HG02642 (cell line): Measurements from ENCODE around the gene RBM45.
"Not testable (repeated sequence)": the region's sequence is repeated elsewhere in the genome, so short reads cannot be mapped to it uniquely, and the experiment has no call there.

ENCODE experiments used
- ATAC-seq: cut with Tn5 transposase; IDR thresholded peaks from one replicate; pipeline ENCODE4 v1.9.1; 2021; ENCODE audit warnings: mild to moderate bottlenecking; ENCODE audit not compliant: unreplicated experiment, poor library complexity

Gene RBM45, protein sequence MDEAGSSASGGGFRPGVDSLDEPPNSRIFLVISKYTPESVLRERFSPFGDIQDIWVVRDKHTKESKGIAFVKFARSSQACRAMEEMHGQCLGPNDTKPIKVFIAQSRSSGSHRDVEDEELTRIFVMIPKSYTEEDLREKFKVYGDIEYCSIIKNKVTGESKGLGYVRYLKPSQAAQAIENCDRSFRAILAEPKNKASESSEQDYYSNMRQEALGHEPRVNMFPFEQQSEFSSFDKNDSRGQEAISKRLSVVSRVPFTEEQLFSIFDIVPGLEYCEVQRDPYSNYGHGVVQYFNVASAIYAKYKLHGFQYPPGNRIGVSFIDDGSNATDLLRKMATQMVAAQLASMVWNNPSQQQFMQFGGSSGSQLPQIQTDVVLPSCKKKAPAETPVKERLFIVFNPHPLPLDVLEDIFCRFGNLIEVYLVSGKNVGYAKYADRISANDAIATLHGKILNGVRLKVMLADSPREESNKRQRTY

DNA sequence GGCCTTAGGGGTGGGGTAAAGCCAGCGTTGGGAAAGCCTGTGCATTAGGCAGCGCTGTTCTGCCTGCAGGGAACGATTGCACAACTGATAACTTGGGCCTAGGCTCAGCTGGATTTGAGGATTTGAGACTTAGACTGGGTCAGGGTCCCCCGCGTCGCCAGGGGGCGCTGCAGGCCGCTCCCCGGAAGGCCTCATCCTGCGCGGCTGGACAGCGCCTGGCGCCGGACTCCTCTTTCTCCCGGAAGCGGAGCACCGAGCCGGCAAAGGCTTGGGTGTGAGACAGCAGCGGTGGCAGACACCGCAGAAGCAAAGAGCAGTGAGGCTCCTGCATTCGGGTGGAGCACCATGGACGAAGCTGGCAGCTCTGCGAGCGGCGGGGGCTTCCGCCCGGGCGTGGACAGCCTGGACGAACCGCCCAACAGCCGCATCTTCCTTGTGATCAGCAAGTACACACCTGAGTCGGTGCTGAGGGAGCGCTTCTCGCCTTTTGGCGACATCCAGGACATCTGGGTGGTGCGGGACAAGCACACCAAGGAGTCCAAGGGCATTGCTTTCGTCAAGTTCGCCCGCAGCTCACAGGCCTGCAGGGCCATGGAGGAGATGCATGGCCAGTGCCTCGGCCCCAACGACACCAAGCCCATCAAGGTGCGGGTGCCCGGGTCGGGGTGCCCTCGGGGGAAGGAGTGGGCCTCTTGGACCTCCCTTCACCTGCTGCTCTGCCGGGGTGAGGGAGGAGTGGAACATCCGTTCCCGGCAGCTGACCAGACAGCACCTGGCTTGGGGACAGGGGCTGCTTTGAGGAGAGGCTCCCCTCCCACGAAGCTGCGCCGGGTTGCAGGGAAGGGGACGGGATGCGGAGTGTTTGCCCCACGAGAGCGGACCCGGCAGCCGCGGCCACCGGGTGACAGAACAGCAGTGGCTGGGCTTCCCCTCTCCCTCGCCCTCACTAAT lies at the start of gene RBM45:
TSS of gene RBM45 (plus strand) at position 236 of the 951 bp plus-strand sequence. CDS start at position 346, 110 bp downstream.
- peak; percentile 94 for ATAC-seq

DNA sequence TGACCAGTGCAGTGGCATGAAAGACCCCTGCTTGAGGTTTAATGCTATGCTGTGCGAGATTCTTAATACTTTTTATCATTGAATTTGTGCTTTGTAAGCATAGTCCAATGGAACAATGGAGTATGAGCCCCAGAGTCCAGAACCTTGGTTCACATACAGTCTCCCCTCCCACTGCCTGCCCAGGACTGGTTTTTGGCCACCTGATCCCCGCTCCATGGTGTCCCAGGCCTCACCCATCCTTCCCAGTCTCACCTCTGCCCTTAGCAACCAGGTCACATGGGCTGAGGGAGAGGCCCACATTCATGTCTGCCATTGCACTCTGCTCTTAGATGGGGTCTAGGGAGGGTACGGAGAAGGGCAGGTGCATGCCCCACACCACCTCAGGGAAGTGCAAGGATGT lies 45.9 kb upstream of the RBM45 start:
- ATAC-seq = no peak

DNA sequence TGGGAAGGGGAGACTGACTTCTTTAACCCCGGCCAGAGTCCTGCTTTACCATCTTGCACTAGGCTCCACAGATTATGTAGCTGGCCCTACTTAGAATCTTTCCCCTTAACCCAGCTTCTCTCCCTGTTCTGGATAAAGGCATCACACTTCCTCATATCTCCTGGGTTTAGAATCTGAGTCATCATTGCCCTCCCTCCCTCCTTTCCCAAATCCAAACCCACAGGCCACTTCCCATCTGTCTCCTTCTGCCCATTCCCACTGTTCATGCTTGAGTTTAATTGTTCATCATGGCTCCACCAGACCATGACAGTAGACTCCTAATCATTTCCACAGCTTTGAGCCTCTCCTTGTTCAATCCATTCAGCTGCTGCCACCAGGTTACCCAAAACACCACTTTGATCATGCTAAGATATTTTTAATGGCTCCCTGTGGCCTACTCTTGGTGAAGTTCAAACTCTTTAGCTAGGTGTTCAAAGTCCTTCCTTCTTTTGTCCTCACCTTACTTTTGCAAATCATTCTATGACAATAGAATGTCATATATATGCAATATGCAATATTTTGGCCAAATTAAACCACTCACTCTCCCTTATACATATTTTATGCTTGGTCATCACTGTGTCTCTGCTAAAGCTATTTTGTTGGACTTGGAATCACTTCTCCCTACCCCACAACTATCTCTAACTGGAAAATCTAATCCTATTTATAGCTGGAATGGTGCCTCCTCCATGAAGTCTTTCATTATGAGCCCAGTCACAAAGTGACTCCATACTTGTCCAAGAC lies 45.2 kb upstream of the RBM45 start:
- ATAC-seq = no peak

DNA sequence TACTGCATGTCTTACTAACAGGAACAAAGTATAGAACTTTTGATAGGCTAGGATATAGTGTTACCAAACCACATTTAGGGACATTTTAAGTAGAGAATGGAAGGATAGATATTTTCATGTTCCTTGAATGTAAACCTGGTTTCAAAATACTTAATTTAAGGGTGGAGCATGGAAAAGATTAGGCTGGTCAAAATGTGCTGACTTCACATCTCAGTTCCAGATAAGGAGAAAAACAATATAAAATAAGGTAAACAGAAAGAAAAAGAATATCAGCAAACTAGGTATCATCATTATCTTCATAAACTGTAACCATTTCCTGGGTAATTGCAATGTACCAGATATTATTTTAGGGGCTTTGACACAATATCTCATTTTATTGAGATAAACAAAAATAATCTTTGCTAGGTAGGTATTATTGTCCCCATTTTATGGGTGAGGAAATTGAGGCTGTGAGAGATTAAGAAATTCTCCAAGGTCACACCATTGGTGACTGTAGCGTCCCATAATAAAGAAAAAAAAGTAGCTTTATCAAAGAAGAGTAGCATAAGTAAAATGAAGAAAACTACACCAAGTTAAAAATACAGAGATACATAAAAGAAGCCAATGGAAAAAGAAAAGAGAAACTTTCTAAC lies 43.3 kb upstream of the RBM45 start:
- no peak for ATAC-seq

DNA sequence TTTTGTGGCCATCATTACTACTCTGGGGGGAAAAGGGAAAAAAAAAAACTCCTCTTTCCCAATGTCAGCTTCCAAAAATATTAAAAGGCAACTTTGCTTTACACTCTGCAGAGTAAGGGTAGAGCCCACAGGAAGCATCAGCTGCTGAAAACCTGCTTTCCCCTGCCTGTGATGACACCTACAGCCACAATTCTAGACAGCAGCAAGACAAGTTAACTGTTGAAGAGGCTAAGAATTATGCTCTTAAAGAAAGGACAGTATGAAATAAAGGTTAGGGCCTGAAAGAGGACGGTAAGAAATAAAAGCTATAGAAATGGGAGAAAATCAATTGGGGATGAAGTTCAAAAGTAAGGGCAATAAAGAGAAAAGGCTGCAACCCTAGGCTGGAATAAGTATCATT lies 42.7 kb upstream of the RBM45 start:
- no peak for ATAC-seq

DNA sequence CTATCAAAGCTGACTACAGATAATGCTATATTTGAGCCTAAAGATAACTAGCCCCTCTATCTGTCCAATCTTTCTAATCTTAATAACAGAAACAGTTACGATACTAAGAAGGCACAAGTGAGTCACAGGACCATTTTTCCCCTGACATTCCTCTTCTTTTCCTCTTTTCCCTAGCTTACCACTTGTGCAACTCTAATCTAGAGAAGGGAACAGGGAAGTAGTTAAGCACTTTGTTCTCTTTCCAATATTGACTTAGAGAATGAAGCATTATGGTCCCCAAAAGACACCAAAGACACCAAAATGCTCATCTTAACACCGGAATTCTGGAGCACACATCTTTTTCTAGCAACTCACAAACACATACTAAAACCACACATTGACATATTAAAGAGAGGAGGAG lies 41.4 kb upstream of the RBM45 start:
- no peak for ATAC-seq

DNA sequence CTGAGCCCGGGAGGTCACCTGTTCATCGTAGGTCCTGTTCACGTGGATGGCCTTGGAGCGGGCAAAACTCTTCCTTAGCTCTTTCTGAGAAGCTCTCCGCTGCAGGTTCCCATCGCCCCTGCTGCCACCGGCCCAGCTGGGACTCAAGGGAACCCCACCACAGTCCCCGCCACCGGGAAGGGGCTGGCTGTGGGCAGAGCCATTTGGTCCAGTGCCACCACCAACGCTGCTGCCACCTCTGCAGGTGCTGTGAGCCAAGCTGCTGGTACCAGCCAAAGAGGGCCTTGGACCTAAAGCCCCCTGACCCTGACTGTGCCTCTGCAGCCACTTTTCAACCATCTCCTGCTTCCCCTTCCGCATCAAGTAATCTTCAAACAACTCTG lies 40.2 kb upstream of the RBM45 start:
- no peak for ATAC-seq

DNA sequence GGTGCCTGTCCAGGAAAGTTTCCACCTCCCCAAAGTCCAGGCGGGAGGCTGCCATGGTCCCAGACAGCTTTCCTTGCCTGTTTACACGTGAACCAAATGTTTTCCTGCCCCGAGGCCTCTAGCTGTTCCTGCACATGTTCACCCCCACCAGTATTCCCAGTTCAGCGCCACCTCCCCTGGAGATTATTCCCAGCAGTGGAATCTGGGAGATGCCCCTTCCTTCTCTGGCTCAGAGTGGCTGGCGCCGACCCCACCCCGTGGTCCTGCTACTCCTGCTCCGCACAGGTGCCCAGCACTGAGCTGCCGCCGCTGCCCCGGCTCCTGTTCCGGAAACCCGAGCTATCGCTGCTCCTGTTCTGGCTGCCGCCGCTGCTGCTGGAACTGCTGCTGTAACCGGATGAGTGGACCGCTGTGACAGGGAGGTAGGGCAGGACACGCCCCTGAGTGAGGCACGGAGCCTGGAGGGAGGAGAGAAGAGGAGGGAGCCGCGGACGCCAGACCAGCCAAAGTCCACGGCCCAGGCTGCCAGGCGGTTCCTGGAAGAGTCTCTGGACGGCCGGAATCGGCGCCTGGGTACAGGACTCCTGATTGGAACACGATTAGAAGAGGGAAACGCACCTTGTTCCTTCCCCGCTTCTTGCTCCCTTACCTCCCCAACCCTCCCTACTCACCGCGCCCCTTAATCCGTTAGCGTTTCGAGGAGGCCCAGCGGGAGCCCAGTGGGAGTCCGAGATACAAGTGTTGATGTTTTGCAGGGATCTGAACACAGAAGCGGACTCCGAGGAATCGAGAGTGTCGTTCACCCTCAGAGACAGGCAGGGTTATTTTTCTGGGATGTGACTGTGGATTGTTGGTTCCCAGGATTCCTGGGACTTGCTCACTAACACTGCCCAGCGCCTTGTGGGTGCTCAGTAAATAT lies 39.6 kb upstream of the RBM45 start, which contains the start of gene PDE11A:
TSS of gene PDE11A (minus strand) at position 395 of the 919 bp plus-strand sequence. CDS start at position 55, 340 bp downstream.
- peak; percentile 76 for ATAC-seq

DNA sequence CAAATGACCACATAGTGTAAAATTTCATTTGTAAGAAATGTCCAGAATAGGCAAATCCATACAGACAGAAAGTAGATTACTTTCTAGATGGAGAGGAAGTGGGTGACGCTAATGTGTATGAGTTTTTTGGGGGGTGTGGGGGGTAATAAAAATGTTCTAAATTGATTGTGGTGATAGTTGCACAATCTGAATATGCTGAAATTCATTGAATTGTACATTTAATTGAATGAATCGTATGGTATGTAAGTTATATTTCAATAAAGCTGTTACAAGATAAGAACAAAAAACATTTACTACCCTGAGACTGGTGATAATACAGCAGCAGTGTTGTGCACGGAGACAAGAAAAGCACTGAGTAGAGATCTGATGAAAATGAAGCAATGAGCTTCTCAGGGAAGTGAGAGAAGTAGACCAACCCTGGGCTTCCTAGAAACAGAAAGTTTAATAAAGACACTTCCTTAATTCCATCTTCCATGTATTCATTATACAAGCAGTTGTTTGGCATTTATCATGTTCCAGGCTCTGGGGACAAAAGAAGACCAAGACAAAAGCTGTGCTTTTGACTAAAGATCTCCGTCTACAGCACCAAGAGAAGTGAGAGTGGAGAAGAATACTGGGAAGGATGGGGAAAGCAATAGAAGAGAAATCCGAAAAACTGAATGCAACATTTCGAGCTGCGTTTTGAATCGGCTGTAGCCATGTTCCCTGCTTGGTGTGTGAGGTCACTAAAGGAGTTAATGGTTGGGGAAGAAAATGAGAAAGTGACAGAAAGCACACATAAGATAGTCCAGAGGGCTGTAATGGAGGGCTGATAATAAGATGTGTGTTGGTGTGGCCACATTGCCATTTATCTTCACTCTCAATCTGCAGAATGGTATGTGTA lies 37.9 kb upstream of the RBM45 start:
- no peak for ATAC-seq

DNA sequence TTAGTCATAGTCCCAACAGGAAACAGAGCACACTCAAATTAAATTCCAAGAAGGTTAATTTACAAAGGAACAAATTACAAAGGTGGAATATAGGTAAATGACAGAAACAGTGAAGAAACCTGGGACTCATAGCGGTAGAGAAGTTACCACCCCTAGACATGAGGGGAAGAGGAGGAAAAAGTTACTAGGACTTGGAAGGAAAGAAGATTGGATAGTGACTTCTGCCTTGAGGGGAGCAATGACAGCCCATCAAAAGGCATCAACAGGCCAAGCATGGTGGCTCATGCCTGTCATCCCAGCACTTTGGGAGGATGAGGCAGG lies 37.3 kb upstream of the RBM45 start:
- ATAC-seq = no peak

DNA sequence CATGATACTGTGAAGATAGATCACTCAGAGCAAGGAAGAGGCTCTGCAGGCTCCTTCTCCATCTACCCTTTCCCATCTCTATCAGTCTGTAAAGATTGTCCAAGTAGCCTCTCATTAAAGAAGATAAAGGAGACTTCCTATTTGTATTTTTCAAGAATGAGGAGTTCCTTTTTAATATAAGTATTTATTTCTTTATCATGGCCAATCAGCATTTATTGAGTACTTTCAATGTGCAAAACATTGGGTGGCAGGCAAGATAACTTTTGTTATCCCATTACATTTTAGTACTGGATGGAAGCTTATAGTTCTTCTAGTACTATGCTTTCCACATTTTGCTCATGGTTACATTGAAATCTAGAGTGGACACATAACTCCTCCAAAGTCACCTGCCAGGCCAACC lies 36.1 kb upstream of the RBM45 start:
- no peak for ATAC-seq

DNA sequence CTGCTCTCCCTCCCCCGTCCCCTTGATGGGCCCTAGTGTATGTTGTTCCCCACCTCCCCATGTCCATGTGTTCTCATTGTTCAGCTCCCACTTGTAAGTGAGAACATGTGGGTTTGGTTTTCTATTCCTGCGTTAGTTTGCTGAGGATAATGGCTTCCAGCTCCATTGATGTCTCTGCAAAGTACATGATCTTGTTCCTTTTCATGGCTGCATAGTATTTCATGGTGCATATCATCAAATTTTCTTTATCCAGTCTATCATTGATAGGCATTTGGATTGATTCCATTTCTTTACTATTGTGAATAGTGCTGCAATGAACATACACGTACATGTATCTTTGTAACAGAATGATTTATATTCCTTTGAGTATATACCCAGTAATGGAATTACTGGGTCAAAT lies 33.0 kb upstream of the RBM45 start:
- ATAC-seq = not testable (repeated sequence)

DNA sequence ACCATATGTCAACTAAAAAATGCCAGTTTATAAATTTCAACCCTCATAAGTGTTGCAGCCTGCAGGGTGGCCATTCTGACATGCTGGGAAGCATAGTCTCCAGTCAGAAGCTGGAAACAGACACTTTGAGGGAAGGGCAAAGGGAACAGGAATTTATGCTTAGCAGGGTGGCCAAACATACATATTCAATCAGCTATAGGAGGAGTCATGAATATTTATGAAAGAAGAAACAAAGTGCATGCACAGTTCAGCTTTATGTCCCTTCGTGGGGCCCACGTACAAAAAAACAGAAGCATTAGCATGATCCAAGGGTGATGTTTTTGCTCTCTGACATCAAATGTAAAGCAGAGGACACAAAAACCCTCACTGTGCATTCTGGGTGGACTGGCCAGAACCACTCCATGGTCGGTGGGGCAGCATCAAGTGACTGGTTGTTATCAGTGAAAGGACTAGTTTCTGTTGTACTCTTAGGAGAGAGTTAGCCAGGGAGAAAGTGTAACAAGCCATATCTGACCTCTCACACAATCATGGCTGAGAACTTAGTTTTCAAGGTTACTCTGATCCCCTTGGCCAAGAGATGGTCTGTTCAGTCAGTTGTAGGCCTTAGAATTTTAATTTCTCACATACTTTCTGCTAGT lies 29.7 kb upstream of the RBM45 start:
- ATAC-seq = no peak

DNA sequence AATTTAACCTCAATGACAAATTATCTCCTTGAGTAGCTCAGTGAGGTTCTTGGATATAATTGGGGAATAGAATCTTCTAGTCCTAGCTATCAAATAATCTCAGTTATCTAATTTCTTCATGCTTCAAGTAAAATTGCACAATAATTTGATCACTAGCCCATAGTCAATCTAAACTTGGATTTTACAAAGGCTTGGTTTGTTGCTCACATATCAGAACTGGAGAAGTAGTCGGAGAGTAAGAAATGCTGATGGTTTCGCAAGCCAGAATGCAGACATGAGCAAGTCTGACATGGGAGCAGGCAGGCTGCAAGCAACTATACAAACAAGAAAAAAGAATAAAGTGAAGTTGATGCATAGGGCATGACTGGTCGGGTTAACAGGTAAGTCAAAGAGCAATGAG lies 28.0 kb upstream of the RBM45 start:
- no peak for ATAC-seq

DNA sequence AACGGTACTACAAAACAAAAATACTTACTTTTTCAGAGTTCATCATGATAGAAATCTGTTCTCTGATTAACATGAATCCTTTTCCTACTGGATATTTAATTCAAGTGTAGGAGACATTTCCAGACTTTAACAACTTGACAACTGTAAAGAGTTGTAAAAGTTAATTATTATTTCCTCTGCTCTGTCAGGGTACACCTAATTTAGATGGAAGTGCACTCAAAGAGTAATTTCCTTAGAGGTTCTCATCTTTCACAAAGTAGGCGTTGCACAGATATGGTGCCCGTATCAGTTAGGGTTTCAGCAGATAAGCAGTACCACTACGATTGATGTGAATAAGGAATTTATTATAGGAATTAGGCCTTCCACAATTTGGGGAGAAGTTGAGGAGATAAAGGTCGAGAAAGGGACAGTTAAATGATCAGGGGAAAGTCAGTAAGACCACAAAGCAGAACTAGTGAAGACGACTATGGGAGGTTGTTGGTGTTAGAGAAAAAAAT lies 23.4 kb upstream of the RBM45 start:
- ATAC-seq = no peak

DNA sequence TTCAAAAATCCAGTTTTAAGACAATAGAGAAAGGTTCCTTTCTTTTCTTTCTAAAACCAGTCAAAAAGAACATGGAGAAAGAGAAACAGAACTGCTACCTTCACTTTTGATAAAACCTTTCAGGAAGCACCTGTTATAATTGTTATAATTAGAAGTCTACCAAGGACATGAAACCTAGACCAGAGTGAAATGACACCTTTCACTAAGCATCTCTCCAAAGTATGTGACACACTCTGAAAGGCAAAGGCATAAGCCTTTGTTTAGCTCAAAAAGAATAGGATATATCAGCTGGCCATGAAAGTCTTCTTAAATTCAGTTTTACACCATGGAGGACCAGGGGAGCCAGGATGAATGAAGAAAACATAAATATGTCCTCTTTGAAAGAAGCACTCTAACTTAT lies 18.8 kb upstream of the RBM45 start:
- ATAC-seq = no peak

DNA sequence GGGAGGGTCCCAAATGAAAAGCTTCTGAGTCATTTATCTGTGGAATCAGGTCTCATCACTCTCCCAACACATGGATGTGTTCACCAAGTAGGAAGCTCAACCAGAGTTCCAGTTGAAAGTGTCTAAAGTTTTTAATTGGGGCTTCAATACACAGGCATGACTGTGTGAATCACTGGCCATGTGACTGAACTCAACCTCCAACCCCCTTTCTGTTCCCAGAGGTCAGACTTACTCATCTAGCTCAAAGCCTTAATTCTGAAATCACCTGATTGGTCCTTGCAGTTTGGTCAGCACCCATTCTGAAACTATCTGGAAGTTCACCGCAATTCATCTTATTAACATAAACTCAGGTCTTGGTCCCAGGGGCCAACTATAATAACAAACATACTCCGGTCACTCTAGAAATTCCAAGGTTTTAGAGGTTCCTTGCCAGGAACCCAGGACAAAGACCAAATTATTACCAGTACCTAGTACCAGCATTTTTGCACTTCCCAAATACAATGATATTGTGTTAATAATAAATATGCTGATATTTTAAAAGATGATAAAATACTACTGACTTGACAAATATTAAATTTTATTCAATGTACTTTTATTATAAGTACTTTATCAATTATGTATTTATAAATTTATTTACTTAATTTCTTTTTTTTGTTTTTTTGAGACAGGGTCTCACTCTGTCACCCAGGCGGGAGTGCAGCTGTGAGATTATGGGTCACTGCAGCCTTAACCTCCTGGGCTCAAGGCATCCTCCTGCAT lies 10.7 kb upstream of the RBM45 start:
- ATAC-seq = no peak
